IgD-negative memory B cell (primary cell): ENCODE measurements around the gene AP4B1. TPM values are rescaled to one million over a fixed set of nuclear protein-coding genes. Genes with fewer than 3 reads are reported as not detected.
"Not testable (repeated sequence)": the region's sequence is repeated elsewhere in the genome, so short reads cannot be mapped to it uniquely, and the experiment has no call there.

Source experiments
- H3K27ac Mint-ChIP-seq, 3 donors: one replicate each; pipeline ENCODE4 v1.8.0; 2020 to 2022; ENCODE audit warnings: mild to moderate bottlenecking in 3 of 3, mixed read lengths in 3 of 3, moderate library complexity in 1 of 3
- H3K27me3 Mint-ChIP-seq: one replicate; pipeline ENCODE4 v1.8.0; 2021; ENCODE audit warnings: mixed read lengths
- H3K36me3 Mint-ChIP-seq: one replicate; pipeline ENCODE4 v1.8.0; 2020; ENCODE audit warnings: mild to moderate bottlenecking, mixed read lengths
- H3K4me1 Mint-ChIP-seq, 3 donors: one replicate each; pipeline ENCODE4 v1.8.0; 2020 to 2022; ENCODE audit warnings: mixed read lengths in 3 of 3, mild to moderate bottlenecking in 1 of 3
- H3K4me3 Mint-ChIP-seq, 4 donors: one replicate each; pipeline ENCODE4 v1.8.0; 2020 to 2022; ENCODE audit warnings: mild to moderate bottlenecking in 4 of 4, mixed read lengths in 4 of 4, moderate library complexity in 3 of 4
- H3K9me3 Mint-ChIP-seq, 3 donors: one replicate each; pipeline ENCODE4 v1.8.0; 2020 to 2021; ENCODE audit warnings: mixed read lengths in 3 of 3, mild to moderate bottlenecking in 1 of 3
- polyA plus RNA-seq: library from polyadenylated mRNA; unstranded; fragments of 300-500 nt; fragmentation: Illumina TruSeq; gene quantifications from one replicate; pipeline ENCODE4 v1.2.3, GENCODE V29; 2021

Gene AP4B1
- polyA plus RNA-seq, 1 donor from 2014 or later, result 13.2 TPM

DNA sequence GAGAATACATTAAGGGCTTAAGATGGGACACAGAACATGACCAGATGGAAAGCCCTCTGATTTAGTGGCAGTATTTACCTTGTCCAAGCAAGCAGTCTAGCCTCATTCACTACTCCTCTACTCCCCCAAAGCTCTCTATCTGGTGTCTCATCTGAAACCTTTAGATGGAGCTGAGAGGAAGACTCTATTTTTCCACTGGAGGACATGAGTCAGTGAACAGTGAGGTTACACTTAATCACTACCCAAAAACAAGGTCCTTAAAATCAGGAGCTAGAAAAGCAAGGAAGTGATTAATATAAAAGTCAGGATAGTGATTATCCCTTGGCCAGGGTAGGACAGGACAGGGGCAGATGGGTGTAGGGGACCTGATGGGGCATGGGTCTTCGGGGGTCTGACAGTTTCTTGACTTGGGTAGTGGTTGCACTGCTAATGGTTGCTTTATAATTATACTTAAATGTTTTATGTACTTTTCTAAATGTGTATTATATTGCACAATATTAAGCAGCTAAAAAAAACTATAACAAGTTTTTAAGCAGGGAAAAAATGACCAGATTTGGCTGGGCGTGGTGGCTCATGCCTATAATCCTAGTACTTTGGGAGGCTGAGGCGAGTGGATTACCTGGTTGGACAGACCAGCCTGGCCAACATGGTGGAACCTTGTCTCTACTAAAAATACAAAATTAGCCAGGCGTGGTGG, 36.1 kb downstream of the AP4B1 start:
- Mint-ChIP-seq H3K36me3 (peaks cover 13% of the 10 kb centered on the region), H3K4me1 (peaks cover 36 to 48% (median 39%) of the 10 kb centered on the region in 3 donors), H3K4me3 (peak overlapping the region in 2 of 4 donors; percentile 67 to 91), H3K27me3 (no peaks in the 10 kb centered on the region), H3K9me3 (no peaks in the 10 kb centered on the region), H3K27ac (peak overlapping the region in 2 of 3 donors; percentile 40 to 76)

DNA sequence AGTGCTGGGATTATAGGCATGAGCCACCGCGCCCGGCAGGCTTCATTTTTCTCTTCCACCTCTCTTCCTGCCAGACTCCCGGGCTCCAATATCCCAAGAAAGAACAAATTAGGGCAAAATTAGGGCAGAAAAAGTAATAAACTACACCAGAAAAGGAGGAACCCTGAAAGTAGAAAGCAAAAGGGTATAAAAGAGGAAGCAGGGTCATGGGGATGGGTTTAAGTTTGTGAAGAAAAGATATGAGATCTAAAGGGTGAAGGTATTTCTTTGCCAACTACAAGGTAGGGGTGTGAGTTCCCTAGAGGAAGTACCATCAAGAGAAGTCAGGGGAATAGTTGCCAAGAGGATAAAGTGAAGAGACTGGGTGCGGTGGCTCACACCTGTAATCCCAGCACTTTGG, 43.0 kb downstream of the AP4B1 start:
- Mint-ChIP-seq H3K4me3 (peak overlapping the region; percentile 18 to 72 (median 56)), H3K4me1 (peaks cover 44 to 51% (median 50%) of the 10 kb centered on the region in 3 donors), H3K9me3 (no peaks in the 10 kb centered on the region), H3K36me3 (peaks cover 12% of the 10 kb centered on the region), H3K27ac (peak overlapping the region; percentile 62 to 95 (median 93)), H3K27me3 (no peaks in the 10 kb centered on the region)

- Mint-ChIP-seq H3K27me3 (no peaks in the 10 kb centered on the region), H3K27ac (peak overlapping the region; percentile 68 to 95 (median 93)), H3K9me3 (no peaks in the 10 kb centered on the region), H3K4me3 (peak overlapping the region in 3 of 4 donors; percentile 25 to 89 (median 80)), H3K36me3 (peaks cover 15% of the 10 kb centered on the region), H3K4me1 (peaks cover 46 to 56% (median 50%) of the 10 kb centered on the region in 3 donors)
These were observed 43.7 kb downstream of the AP4B1 start for GRCh38 chr1:113860891-113861290.

- peaks cover 46 to 60% (median 49%) of the 10 kb centered on the region in 3 donors for H3K4me1 Mint-ChIP-seq
- peak overlapping the region; percentile 28 to 89 (median 70) for H3K4me3 Mint-ChIP-seq
- H3K9me3 Mint-ChIP-seq, result no peaks in the 10 kb centered on the region
- H3K36me3 Mint-ChIP-seq, result peaks cover 12% of the 10 kb centered on the region
- no peaks in the 10 kb centered on the region for H3K27me3 Mint-ChIP-seq
- H3K27ac Mint-ChIP-seq, result peak overlapping the region; percentile 68 to 95 (median 93)
These were observed 45.0 kb downstream of the AP4B1 start for GRCh38 chr1:113859478-113860175.

- H3K36me3 Mint-ChIP-seq, result peaks cover 13% of the 10 kb centered on the region
- no peaks in the 10 kb centered on the region for H3K9me3 Mint-ChIP-seq
- no peaks in the 10 kb centered on the region for H3K27me3 Mint-ChIP-seq
- H3K4me1 Mint-ChIP-seq, result peaks cover 46 to 64% (median 53%) of the 10 kb centered on the region in 3 donors
- H3K4me3 Mint-ChIP-seq, result peak overlapping the region; percentile 28 to 89 (median 70)
- peak overlapping the region; percentile 68 to 95 (median 93) for H3K27ac Mint-ChIP-seq
These were observed 45.6 kb downstream of the AP4B1 start for GRCh38 chr1:113858982-113859381.

- H3K9me3 Mint-ChIP-seq, result no peaks in the 10 kb centered on the region
- H3K27me3 Mint-ChIP-seq, result no peaks in the 10 kb centered on the region
- peaks cover 45 to 63% (median 52%) of the 10 kb centered on the region in 3 donors for H3K4me1 Mint-ChIP-seq
- peak overlapping the region; percentile 68 to 95 (median 86) for H3K27ac Mint-ChIP-seq
- H3K4me3 Mint-ChIP-seq, result peak overlapping the region; percentile 38 to 89 (median 70)
- peaks cover 9% of the 10 kb centered on the region for H3K36me3 Mint-ChIP-seq
These were observed 46.2 kb downstream of the AP4B1 start for GRCh38 chr1:113858418-113858817.

- Mint-ChIP-seq H3K36me3 (peaks cover 6% of the 10 kb centered on the region), H3K27me3 (no peaks in the 10 kb centered on the region), H3K27ac (peak overlapping the region; percentile 68 to 95 (median 86)), H3K9me3 (no peaks in the 10 kb centered on the region), H3K4me1 (peaks cover 41 to 61% (median 49%) of the 10 kb centered on the region in 3 donors), H3K4me3 (peak overlapping the region in 3 of 4 donors; percentile 67 to 89 (median 72))
These were observed 46.8 kb downstream of the AP4B1 start for GRCh38 chr1:113857776-113858175.

- peak overlapping the region in 1 of 4 donors; percentile 39 for H3K4me3 Mint-ChIP-seq
- no peaks in the 10 kb centered on the region for H3K9me3 Mint-ChIP-seq
- H3K36me3 Mint-ChIP-seq, result peaks cover 7% of the 10 kb centered on the region
- H3K27ac Mint-ChIP-seq, result no peak overlapping the region
- no peaks in the 10 kb centered on the region for H3K27me3 Mint-ChIP-seq
- H3K4me1 Mint-ChIP-seq, result peaks cover 30 to 49% (median 39%) of the 10 kb centered on the region in 3 donors
These were observed 48.2 kb downstream of the AP4B1 start for GRCh38 chr1:113856401-113856790.

DNA sequence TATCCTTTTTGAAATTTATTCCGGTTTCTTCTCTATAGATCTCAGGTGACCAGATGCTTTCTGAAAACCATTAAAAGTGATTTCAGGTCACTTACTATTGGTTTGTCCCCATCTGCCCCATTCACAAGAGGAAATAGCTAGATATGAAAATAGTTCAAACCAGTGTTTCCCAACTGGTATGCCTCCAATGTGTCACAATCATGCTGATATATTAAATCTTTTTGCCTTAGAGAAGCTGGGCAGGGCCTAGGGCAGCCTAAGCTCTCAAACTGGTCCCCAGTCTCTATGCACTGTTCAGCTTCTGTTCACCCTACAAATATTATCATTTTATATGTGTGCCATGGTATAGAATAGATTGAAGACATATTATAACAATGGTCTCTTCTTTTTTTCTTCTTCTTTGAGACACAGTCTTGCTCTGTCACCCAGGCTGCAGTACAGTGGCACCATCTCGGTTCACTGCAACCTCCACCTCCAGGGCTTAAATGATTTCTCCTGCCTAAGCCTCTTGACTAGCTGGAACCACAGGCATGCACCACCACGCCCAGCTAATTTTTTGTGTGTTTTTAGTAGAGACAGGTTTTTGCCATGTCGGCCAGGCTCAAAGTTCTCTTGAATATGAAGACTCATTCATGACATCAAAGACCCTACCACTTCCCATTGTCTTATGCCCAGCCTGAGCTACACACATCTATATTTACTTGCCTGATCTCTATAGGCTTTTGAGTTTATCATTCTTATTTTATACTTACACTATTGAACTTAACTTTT, 48.8 kb downstream of the AP4B1 start:
- Mint-ChIP-seq H3K27me3 (no peaks in the 10 kb centered on the region), H3K36me3 (peaks cover 7% of the 10 kb centered on the region), H3K9me3 (no peaks in the 10 kb centered on the region), H3K4me1 (peaks cover 28 to 46% (median 36%) of the 10 kb centered on the region in 3 donors), H3K27ac (no peak overlapping the region), H3K4me3 (peak overlapping the region in 1 of 4 donors; percentile 39)

- no peaks in the 10 kb centered on the region for H3K27me3 Mint-ChIP-seq
- no peak overlapping the region for H3K27ac Mint-ChIP-seq
- H3K36me3 Mint-ChIP-seq, result peaks cover 7% of the 10 kb centered on the region
- H3K4me1 Mint-ChIP-seq, result peaks cover 24 to 38% (median 28%) of the 10 kb centered on the region in 3 donors
- no peak overlapping the region for H3K4me3 Mint-ChIP-seq
- H3K9me3 Mint-ChIP-seq, result no peaks in the 10 kb centered on the region
These were observed 50.4 kb downstream of the AP4B1 start for GRCh38 chr1:113854234-113854633.

GRCh38 chr1:113852694-113853093, 51.9 kb downstream of the AP4B1 start:
- not testable (repeated sequence) for H3K27me3 Mint-ChIP-seq, H3K9me3 Mint-ChIP-seq, H3K4me3 Mint-ChIP-seq, H3K36me3 Mint-ChIP-seq
- Mint-ChIP-seq H3K27ac (peak overlapping the region in 1 of 3 donors; percentile 59), H3K4me1 (peaks cover 12 to 23% (median 16%) of the 10 kb centered on the region in 3 donors)

DNA sequence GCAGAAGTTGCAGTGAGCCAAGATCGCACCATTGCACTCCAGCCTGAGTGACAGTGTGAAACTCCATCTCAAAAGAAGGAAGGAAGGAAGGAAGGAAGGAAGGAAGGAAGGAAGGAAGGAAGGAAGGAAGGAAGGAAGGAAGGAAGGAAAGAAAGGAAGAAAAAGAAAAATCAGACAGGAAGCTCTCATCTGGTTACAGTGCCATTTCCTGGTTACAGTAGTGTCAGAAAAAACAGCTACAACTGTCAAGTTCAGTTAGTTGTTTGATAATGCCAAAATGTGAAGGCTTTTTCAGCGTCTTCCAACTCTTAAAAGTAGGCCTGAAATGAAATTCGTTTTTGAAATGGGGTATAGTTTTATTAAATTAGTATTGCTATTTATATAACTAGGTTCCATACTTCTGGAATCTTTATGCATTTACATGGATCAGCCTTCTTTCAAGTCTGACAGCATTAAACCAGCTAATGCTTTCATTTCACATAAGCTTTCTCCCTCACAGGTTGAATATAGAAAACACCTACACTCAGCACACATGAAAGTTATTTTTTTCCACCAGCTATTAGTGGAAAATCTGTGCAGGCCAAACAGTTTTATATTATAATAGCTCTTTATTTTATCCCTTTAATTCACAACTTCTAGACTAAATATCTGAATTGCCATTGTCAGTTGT, 54.3 kb downstream of the AP4B1 start:
- no peak overlapping the region for H3K27ac Mint-ChIP-seq
- H3K4me3 Mint-ChIP-seq, result peak overlapping the region in 1 of 4 donors; percentile 28

GRCh38 chr1:113849072-113849471, 55.5 kb downstream of the AP4B1 start:
- Mint-ChIP-seq H3K36me3 (peaks cover 14% of the 10 kb centered on the region), H3K27me3 (no peaks in the 10 kb centered on the region), H3K27ac (no peak overlapping the region), H3K9me3 (peaks cover 0 to 2% (median 0%) of the 10 kb centered on the region in 3 donors), H3K4me3 (no peak overlapping the region), H3K4me1 (peaks cover 6 to 8% (median 6%) of the 10 kb centered on the region in 3 donors)

More for the DNA sequence above, 54.3 kb downstream of the AP4B1 start:
- no peaks in the 10 kb centered on the region for H3K27me3 Mint-ChIP-seq
- peaks cover 6 to 11% (median 10%) of the 10 kb centered on the region in 3 donors for H3K4me1 Mint-ChIP-seq
- peaks cover 16% of the 10 kb centered on the region for H3K36me3 Mint-ChIP-seq
- H3K9me3 Mint-ChIP-seq, result peaks cover 0 to 2% (median 0%) of the 10 kb centered on the region in 3 donors

DNA sequence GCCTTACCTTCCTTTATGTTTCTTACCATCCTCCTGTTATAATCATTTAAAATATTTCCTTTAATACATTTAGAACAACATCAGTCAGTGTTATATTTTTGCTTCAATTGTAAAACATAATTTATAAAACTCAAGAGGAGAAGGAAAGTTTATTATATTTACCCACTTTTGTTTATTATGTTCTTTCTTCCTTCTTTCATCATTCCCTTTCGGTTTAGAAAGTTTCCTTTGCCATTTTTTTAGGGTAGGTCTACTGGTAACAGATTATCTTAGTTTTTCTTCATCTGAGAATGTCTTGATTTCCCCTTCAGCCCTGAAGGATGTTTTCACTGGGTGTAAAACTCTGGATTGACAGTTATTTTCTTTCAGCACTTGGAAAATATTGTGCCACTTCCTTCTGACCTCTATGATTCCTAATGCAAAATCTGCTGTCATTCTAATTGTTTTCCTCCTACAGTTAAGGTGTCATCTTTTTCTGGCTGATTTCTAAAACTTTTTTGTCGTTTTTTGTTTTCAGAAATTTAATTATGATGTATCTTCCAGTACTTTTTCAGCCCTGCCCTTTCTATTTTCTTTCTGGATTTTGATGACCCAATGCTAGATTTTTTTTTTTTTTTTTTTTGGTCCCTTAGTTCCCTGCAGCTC, 58.1 kb downstream of the AP4B1 start:
- Mint-ChIP-seq H3K9me3 (peaks cover 0 to 2% (median 0%) of the 10 kb centered on the region in 3 donors), H3K27ac (peak overlapping the region in 2 of 3 donors; percentile 17 to 86), H3K27me3 (no peaks in the 10 kb centered on the region), H3K4me3 (no peak overlapping the region), H3K4me1 (peaks cover 6 to 7% (median 6%) of the 10 kb centered on the region in 3 donors), H3K36me3 (peaks cover 12% of the 10 kb centered on the region)
